OCI-LY1 (cell line): ENCODE data around the gene CACNA1D.

Experiments
- H2AFZ ChIP-seq: fragments of 200-600 bp; sonication (generic), shearing (Covaris generic); 2 replicates; pipeline ENCODE4 v1.6.0; 2014; ENCODE audit warnings: antibody characterized with exemption, mild to moderate bottlenecking, low read length
- H3F3A ChIP-seq: fragments of 200-600 bp; sonication (generic), shearing (Covaris generic); 2 replicates; pipeline ENCODE4 v1.6.0; 2014; ENCODE audit warnings: mild to moderate bottlenecking, antibody characterized with exemption, low read length, moderate library complexity; ENCODE audit not compliant: insufficient read depth
- H3K27ac ChIP-seq: fragments of 200-600 bp; sonication (generic); 2 replicates; pipeline ENCODE4 v1.5.1; 2014; ENCODE audit warnings: low read length, mixed run types, mild to moderate bottlenecking, low read depth; ENCODE audit not compliant: poor library complexity, severe bottlenecking
- H3K27me3 ChIP-seq: fragments of 200-600 bp; sonication (generic); 2 replicates; pipeline ENCODE4 v1.6.0; 2014; ENCODE audit warnings: antibody characterized with exemption, mild to moderate bottlenecking, low read length, moderate library complexity; ENCODE audit not compliant: insufficient read depth
- H3K36me3 ChIP-seq: fragments of 200-600 bp; sonication (generic); 2 replicates; pipeline ENCODE4 v1.6.1; 2014; ENCODE audit warnings: mild to moderate bottlenecking, antibody characterized with exemption, low read length, moderate library complexity, mixed read lengths; ENCODE audit not compliant: insufficient read depth
- H3K4me1 ChIP-seq: fragments of 200-600 bp; sonication (generic); 2 replicates; pipeline ENCODE4 v1.5.1; 2014; ENCODE audit warnings: mild to moderate bottlenecking, low read length, moderate library complexity; ENCODE audit not compliant: insufficient read depth, severe bottlenecking
- H3K4me2 ChIP-seq: fragments of 200-600 bp; sonication (generic), shearing (Covaris generic); 2 replicates; pipeline ENCODE4 v1.6.1; 2014; ENCODE audit warnings: low read length
- H3K4me3 ChIP-seq: fragments of 200-600 bp; sonication (generic); 2 replicates; pipeline ENCODE4 v1.5.1; 2014; ENCODE audit warnings: low read length, low read depth, mild to moderate bottlenecking, mixed read lengths; ENCODE audit not compliant: poor library complexity, severe bottlenecking
- H3K79me2 ChIP-seq: fragments of 200-600 bp; shearing (Covaris generic); 2 replicates; pipeline ENCODE4 v1.6.1; 2016; ENCODE audit warnings: mixed run types, low read length, mixed read lengths; ENCODE audit not compliant: insufficient read depth
- H3K9ac ChIP-seq: fragments of 200-600 bp; sonication (generic), shearing (Covaris generic); 2 replicates; pipeline ENCODE4 v1.6.1; 2014; ENCODE audit warnings: mild to moderate bottlenecking, low read length, mixed read lengths
- H3K9me2 ChIP-seq: fragments of 200-600 bp; sonication (generic), shearing (Covaris generic); 2 replicates; pipeline ENCODE4 v1.6.1; 2014; ENCODE audit warnings: low read depth, mild to moderate bottlenecking, low read length, mixed read lengths
- H3K9me3 ChIP-seq: fragments of 200-600 bp; shearing (Covaris generic); 2 replicates; pipeline ENCODE4 v1.6.1; 2014; ENCODE audit warnings: low read length, mixed read lengths
- H4K20me1 ChIP-seq: fragments of 200-600 bp; sonication (generic), shearing (Covaris generic); 2 replicates; pipeline ENCODE4 v1.6.0; 2016; ENCODE audit warnings: mild to moderate bottlenecking, low read length; ENCODE audit not compliant: insufficient read depth
- CTCF ChIP-seq: fragments of 200-600 bp; sonication (generic), shearing (Covaris generic); IDR thresholded peaks from 2 replicates; pipeline ENCODE4 v1.5.1; 2017; ENCODE audit warnings: mild to moderate bottlenecking, antibody characterized with exemption, low read length, moderate library complexity, mixed read lengths
- EZH2 ChIP-seq: fragments of 200-600 bp; sonication (generic), shearing (Covaris generic); IDR thresholded peaks from 2 replicates; pipeline ENCODE4 v1.8.0; 2017; ENCODE audit warnings: borderline replicate concordance, mixed run types, mild to moderate bottlenecking, antibody characterized with exemption, low read length, moderate library complexity, mixed read lengths

CACNA1D gene

GRCh38 chr3:53816425-53816824, 322.0 kb downstream of the CACNA1D start:
- Histone ChIP-seq H3K9me2 (no peaks in the 10 kb centered on the region), H3K9ac (no peak overlapping the region), H3K36me3 (no peaks in the 10 kb centered on the region), H3K4me1 (no peaks in the 10 kb centered on the region), H2AFZ (no peak overlapping the region), H3K4me3 (no peak overlapping the region), H3K9me3 (no peaks in the 10 kb centered on the region), H3K79me2 (no peaks in the 10 kb centered on the region), H3F3A (no peaks in the 10 kb centered on the region), H3K27me3 (no peaks in the 10 kb centered on the region), H3K4me2 (no peak overlapping the region), H4K20me1 (no peaks in the 10 kb centered on the region), H3K27ac (no peak overlapping the region)
- TF ChIP-seq EZH2 (no peak), CTCF (no peak)

DNA sequence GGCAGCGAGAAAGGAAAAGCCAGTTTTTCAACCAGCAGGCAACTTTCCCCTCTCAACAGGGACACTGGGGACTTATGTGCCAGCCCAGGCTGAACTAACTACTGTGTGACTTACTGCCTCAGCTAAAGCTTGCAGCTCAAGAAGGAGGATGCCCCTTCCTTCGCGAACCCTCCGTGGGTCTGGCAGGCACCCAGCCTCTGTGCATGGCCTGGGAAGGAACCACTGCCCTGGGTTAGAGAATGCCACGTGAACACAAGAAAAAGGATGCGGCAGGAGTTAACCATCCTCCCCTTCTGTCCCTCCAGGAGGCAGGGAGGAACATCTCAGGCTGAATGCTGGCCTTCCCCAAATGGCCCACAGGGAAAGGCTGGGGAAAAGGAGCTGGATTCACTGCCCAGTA, 322.8 kb downstream of the CACNA1D start:
- no peak overlapping the region for H3K4me2 ChIP-seq
- H3K36me3 ChIP-seq = no peaks in the 10 kb centered on the region
- no peaks in the 10 kb centered on the region for H4K20me1 ChIP-seq
- no peak overlapping the region for H3K4me3 ChIP-seq
- no peaks in the 10 kb centered on the region for H3K4me1 ChIP-seq
- H3K27ac ChIP-seq = no peak overlapping the region
- no peaks in the 10 kb centered on the region for H3F3A ChIP-seq
- TF ChIP-seq CTCF (no peak), EZH2 (no peak)
- H3K27me3 ChIP-seq = no peaks in the 10 kb centered on the region
- no peak overlapping the region for H3K9ac ChIP-seq
- no peaks in the 10 kb centered on the region for H3K79me2 ChIP-seq
- no peaks in the 10 kb centered on the region for H3K9me3 ChIP-seq
- H2AFZ ChIP-seq = no peak overlapping the region
- H3K9me2 ChIP-seq = no peaks in the 10 kb centered on the region

DNA sequence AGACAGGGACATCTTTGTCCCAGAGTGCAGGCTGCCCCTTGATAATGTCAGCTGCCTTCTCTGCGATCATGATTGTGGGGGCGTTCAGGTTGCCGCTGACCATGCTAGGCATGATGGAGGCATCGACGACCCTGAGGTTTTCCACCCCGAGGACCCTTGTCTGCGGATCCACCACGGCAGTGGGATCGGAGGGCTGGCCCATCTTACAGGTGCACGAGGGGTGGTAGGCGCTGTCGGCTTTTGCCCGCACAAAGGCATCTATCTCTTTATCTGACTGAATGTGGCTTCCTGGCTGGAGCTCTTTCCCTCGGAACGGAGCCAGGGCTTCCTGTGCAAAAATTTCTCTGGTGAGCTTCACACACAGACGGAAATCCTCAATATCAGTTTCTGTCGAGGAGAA, 323.4 kb downstream of the CACNA1D start:
- no peak for TF ChIP-seq EZH2
- TF ChIP-seq CTCF = no peak
- Histone ChIP-seq H4K20me1 (no peaks in the 10 kb centered on the region), H3K4me2 (no peak overlapping the region), H3K9me2 (no peaks in the 10 kb centered on the region), H3K36me3 (no peaks in the 10 kb centered on the region), H3K79me2 (no peaks in the 10 kb centered on the region), H3K27ac (no peak overlapping the region), H3K4me3 (no peak overlapping the region), H3K9ac (no peak overlapping the region), H3K4me1 (no peaks in the 10 kb centered on the region), H2AFZ (no peak overlapping the region), H3K27me3 (no peaks in the 10 kb centered on the region), H3K9me3 (no peaks in the 10 kb centered on the region), H3F3A (no peaks in the 10 kb centered on the region)
